Left lung (tissue), 10 donors: ENCODE data around the gene KATNA1. TPM values are rescaled to one million over a fixed set of nuclear protein-coding genes. Genes with fewer than 3 reads are reported as not detected.
A peak's percentile ranks its signal among the peaks of the same experiment; 100 is the strongest.

Source experiments
- ATAC-seq: fragments of 200-7000 bp; cut with Tn5 transposase; one replicate; pipeline ENCODE4 v1.9.1; 2020; ENCODE audit warnings: moderate library complexity
- DNase-seq, 4 donors: peaks; one replicate each; pipeline ENCODE4 v3.0.0-alpha.2; 2013 to 2020
- H3K27ac ChIP-seq, 2 donors: fragments of 200-600 bp; sonication (generic) in 1 of 2; one replicate each; pipeline versions ENCODE4 v1.5.0 to v1.8.0; 2020 to 2021
- H3K27me3 ChIP-seq, 2 donors: fragments of 200-600 bp; sonication (generic) in 1 of 2; one replicate each; pipeline versions ENCODE4 v1.5.0 to v1.8.0; 2020 to 2021
- H3K36me3 ChIP-seq, 2 donors: fragments of 200-600 bp; sonication (generic) in 1 of 2; one replicate each; pipeline versions ENCODE4 v1.5.0 to v1.8.0; 2020 to 2021
- H3K4me1 ChIP-seq, 2 donors: fragments of 200-600 bp; one replicate each; pipeline ENCODE4 v1.8.0; 2021
- H3K4me3 ChIP-seq, 2 donors: fragments of 200-600 bp; sonication (generic) in 1 of 2; one replicate each; pipeline versions ENCODE4 v1.5.0 to v1.8.0; 2020 to 2021; ENCODE audit warnings: mild to moderate bottlenecking in 1 of 2
- H3K9me3 ChIP-seq, 2 donors: fragments of 200-600 bp; sonication (generic) in 1 of 2; one replicate each; pipeline versions ENCODE4 v1.5.0 to v1.8.0; 2020 to 2021
- CTCF ChIP-seq, 2 donors: fragments of 200-600 bp; sonication (generic) in 1 of 2; IDR thresholded peaks; one replicate each; pipeline versions ENCODE4 v1.5.0 to v1.8.0; 2021; ENCODE audit warnings: antibody characterized with exemption in 2 of 2
- intact Hi-C, 2 donors: fragments of 100-400 bp; cut with DNase I; formaldehyde crosslinking; loops; one replicate each; pipeline versions ENCODE4 v1.11.2 to v1.14.2; 2022
- polyA plus RNA-seq, 6 donors: library from polyadenylated mRNA; unstranded; fragments of 120-200 nt; gene quantifications; one replicate each; pipeline ENCODE4 v1.2.1, GENCODE V29; 2013; ENCODE audit not compliant: insufficient read length in 6 of 6
- total RNA-seq, 2 donors: library from RNA; stranded (reverse); fragmentation: NEBNext Ultra II Directional; extraction: Animal tissue kit (Norgen Biotek cat#: 25700); gene quantifications; one replicate each; pipeline ENCODE4 v1.2.1, GENCODE V29; 2021
- donor health status: DM: no; HTN: yes; CAD: no.
- donor health status: DM: no; HTN: no; CAD: no.

Gene KATNA1
- total and polyA plus RNA-seq, 8 donors, result 11.6 to 35.3 (median 31.7) TPM

GRCh38 chr6:149563203-149563927 is 85.1 kb downstream of the KATNA1 start:
- TF ChIP-seq CTCF (IDR thresholded peaks at IDR 0.05), result no peak
- no peak overlapping the region for H3K27ac ChIP-seq
- DNase-seq (no peak), ATAC-seq (no peak)
- H3K27me3 ChIP-seq, result peaks cover 0 to 9% of the 10 kb centered on the region in 2 donors
- intact Hi-C loops, result no loop called here
- no peak overlapping the region for H3K4me3 ChIP-seq
- H3K9me3 ChIP-seq, result no peaks in the 10 kb centered on the region
- H3K4me1 ChIP-seq, result peaks cover 4 to 36% of the 10 kb centered on the region in 2 donors
- no peaks in the 10 kb centered on the region for H3K36me3 ChIP-seq

GRCh38 chr6:149560736-149561135 is 87.8 kb downstream of the KATNA1 start:
- no peak overlapping the region for H3K4me3 ChIP-seq
- DNase-seq, result no peak
- H3K9me3 ChIP-seq, result no peaks in the 10 kb centered on the region
- peaks cover 4 to 23% of the 10 kb centered on the region in 2 donors for H3K4me1 ChIP-seq
- TF ChIP-seq CTCF (IDR thresholded peaks at IDR 0.05), result peak; percentile 22 to 44
- ATAC-seq, result no peak
- intact Hi-C loops, result no loop called here
- H3K27me3 ChIP-seq, result peaks cover 0 to 13% of the 10 kb centered on the region in 2 donors
- no peaks in the 10 kb centered on the region for H3K36me3 ChIP-seq
- no peak overlapping the region for H3K27ac ChIP-seq

- no peak for ATAC-seq
- Histone ChIP-seq H3K4me3 (no peak overlapping the region), H3K27ac (no peak overlapping the region), H3K36me3 (no peaks in the 10 kb centered on the region), H3K9me3 (no peaks in the 10 kb centered on the region), H3K4me1 (peaks cover 0 to 13% of the 10 kb centered on the region in 2 donors), H3K27me3 (peaks cover 3 to 25% of the 10 kb centered on the region in 2 donors)
- no peak for DNase-seq
- intact Hi-C loops, result no loop called here
- TF ChIP-seq CTCF (IDR thresholded peaks at IDR 0.05), result no peak
Observed at GRCh38 chr6:149559389-149559788, 89.1 kb downstream of the KATNA1 start.

GRCh38 chr6:149558029-149558428 is 90.5 kb downstream of the KATNA1 start:
- DNase-seq, result no peak
- intact Hi-C loops, result no loop called here
- TF ChIP-seq CTCF (IDR thresholded peaks at IDR 0.05), result no peak
- no peak for ATAC-seq
- no peaks in the 10 kb centered on the region for H3K9me3 ChIP-seq
- peaks cover 0 to 2% of the 10 kb centered on the region in 2 donors for H3K4me1 ChIP-seq
- H3K4me3 ChIP-seq, result no peak overlapping the region
- H3K27me3 ChIP-seq, result peaks cover 5 to 28% of the 10 kb centered on the region in 2 donors
- no peaks in the 10 kb centered on the region for H3K36me3 ChIP-seq
- no peak overlapping the region for H3K27ac ChIP-seq

- ATAC-seq, result no peak
- TF ChIP-seq CTCF (IDR thresholded peaks at IDR 0.05), result no peak
- no peak for DNase-seq
Observed at GRCh38 chr6:149551920-149552319, 96.6 kb downstream of the KATNA1 start.

More at GRCh38 chr6:149551920-149552319, 96.6 kb downstream of the KATNA1 start:
- H3K27me3 ChIP-seq, result peaks cover 5 to 24% of the 10 kb centered on the region in 2 donors
- peaks cover 0 to under 1% of the 10 kb centered on the region in 2 donors for H3K4me1 ChIP-seq
- H3K9me3 ChIP-seq, result no peaks in the 10 kb centered on the region
- H3K27ac ChIP-seq, result no peak overlapping the region
- intact Hi-C loops, result no loop called here
- H3K4me3 ChIP-seq, result no peak overlapping the region
- no peaks in the 10 kb centered on the region for H3K36me3 ChIP-seq
